HG03575 (cell line): ENCODE measurements around the gene HIPK1.
"Not testable (repeated sequence)": the region's sequence is repeated elsewhere in the genome, so short reads cannot be mapped to it uniquely, and the experiment has no call there.

Source experiments
- ATAC-seq: cut with Tn5 transposase; IDR thresholded peaks from one replicate; pipeline ENCODE4 v1.9.1; 2021; ENCODE audit not compliant: unreplicated experiment, insufficient number of reproducible peaks, low FRiP score; ENCODE audit errors: extremely low read depth

The HIPK1 gene

DNA sequence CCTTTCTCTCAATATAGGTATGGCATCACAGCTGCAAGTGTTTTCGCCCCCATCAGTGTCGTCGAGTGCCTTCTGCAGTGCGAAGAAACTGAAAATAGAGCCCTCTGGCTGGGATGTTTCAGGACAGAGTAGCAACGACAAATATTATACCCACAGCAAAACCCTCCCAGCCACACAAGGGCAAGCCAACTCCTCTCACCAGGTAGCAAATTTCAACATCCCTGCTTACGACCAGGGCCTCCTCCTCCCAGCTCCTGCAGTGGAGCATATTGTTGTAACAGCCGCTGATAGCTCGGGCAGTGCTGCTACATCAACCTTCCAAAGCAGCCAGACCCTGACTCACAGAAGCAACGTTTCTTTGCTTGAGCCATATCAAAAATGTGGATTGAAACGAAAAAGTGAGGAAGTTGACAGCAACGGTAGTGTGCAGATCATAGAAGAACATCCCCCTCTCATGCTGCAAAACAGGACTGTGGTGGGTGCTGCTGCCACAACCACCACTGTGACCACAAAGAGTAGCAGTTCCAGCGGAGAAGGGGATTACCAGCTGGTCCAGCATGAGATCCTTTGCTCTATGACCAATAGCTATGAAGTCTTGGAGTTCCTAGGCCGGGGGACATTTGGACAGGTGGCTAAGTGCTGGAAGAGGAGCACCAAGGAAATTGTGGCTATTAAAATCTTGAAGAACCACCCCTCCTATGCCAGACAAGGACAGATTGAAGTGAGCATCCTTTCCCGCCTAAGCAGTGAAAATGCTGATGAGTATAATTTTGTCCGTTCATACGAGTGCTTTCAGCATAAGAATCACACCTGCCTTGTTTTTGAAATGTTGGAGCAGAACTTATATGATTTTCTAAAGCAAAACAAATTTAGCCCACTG, 11.5 kb downstream of the HIPK1 start:
- ATAC-seq, result no peak

DNA sequence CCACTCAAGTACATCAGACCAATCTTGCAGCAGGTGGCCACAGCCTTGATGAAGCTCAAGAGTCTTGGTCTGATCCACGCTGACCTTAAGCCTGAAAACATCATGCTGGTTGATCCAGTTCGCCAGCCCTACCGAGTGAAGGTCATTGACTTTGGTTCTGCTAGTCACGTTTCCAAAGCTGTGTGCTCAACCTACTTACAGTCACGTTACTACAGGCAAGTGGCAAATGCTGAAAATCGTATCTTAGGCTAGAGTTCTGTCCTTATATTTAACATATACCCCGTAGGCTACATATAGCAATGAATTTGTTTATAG, 12.1 kb downstream of the HIPK1 start:
- no peak for ATAC-seq

DNA sequence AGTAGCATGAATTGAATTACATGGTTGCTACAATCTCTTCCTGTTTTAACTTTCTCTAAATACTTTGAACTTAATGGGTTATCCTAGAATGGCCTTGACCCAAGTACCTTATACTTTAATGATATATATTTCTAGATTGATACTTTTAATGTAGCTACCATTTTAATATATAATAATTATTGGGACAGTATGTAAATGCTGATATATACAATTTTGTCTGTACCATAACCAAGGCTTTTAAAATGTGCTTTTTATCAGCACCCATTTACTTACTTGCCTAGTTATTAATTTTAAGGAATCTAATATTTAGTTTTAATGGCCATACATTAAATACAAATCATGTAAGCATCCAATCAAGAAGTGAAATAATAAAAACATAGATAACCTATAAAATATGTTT, 13.4 kb downstream of the HIPK1 start:
- no peak for ATAC-seq

DNA sequence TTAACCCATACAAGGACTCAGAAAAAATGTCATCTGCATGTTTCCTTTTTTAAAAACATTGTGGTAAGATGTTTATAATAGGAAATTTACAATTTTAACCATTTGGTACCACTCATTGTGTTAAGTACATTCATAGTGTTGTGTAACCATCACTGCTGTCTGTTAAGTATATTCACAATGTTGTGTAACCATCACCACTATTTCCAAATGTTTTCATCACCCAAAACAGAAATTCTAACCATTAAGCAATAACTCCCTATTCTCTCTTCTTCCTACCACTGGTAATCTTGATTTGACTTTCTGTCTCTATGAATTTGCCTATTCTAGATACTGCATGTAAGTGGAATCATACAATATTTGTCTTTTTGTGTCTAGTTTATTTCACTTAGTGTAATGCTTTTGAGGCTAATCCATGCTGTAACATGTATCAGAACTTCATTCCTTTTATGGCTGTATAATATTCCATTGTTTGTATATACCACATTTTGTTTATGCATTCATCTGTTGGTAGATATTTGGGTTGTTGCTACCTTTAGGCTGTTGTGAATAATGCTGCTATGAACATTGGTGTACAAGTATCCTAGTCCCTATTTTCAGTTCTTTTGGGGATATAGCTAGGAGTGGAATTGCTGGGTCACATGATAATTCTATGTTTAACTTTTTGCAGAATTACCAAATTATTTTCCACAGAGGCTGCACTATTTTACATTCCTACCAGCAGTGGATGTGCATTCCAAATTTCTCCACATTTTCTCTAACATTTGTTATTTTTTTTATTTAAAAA, 14.1 kb downstream of the HIPK1 start:
- ATAC-seq, result no peak

DNA sequence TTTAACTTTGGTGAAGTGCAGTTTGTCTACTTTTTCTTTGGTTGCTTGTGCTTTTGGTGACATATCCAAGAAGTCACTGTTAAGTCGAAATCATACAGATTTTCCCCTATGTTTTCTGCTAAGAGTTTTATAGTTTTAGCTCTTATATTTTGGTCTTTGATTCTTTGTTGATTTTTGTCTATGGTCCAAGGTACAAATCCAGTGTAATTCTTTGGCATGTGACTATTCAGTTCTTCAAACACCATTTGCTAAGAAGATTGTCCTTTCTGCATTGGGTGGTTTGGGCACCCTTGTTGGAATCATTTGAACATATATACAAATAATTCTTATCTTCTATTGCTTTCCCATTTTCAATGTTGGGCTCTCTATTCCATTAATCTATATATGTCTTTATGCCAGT, 16.2 kb downstream of the HIPK1 start:
- no peak for ATAC-seq

DNA sequence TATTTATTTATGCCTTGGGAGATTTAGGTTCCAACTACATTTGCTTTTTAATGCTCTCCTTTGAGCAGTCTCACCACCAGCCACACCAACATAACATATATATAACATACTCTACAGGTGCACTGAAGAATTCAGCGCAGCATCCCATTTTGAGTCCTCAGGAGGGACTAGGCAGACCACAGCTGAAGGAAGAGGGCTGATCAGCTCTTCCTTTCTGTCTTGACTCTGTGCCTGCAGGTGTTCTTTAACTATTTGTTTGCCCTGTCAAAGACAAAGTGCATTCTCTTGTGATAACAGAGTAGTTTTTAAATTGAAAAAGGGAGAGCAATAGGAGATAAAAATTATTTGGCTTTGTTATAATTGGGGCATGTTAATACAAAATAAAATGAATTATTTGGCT, 17.0 kb downstream of the HIPK1 start:
- no peak for ATAC-seq

DNA sequence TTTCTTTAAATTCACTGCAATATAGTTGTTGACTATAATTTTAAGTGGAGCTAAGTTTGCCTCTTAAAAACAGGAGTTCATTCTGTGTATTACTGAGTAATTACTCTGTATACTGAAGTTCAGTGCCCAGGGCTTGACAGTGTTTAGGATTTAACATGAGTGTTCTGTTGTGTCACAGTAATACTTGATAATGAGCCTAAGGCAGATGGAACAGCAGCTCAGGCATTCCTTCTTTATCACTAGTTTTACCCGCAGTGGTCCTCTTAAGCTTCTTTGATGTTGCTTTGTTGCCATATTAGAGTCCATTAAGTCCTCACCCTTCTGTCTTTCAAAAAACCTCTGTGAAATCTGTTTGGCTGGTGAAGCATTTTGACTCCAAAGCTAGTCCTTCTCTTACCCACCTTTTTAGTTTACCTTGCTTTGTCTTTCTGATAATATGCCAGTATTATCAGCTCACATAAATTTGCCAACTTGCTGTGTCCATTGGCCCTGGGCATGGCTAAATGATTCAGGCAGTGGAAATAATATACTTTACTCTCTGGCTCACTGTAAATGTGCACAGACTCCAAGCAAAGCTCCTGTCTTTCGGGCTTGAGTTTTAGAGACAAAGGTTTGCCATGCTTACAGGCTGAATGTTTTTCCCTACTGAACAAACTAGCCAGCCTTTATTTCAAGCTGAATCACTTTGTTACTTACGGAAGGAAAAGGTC, 17.7 kb downstream of the HIPK1 start:
- no peak for ATAC-seq

DNA sequence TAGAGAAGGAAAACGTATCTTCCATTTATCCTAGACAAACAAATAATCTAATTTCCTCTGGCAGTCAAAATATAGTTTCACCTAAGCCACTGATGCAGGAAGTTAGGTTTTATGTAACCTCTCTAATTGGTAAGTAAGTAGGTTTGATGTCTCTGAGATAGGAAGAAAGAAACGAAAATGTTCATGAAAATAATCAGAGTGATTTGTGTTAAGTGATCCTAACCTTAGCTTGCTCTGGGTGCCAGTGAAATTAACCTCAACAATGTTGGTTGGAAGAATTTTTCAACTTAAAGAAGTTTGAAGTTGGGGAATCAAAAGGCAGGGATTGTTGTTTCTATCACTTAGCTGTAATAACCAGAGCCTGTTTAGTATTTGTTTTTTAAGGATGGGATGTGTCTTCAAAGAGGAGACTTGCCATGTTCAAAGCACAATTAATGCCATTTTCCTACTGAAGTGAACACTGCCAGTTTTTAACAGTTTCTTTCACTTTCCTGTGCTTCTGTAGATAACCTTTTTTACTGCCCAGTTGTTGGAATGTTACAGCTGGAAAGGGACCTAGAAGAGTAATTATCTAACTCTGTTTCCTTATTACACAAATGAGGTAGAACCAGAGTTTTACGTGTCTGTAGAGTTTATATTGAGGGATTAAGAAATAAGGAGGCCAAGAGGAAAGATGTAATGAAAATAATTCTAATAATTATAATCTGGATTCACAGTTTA, 18.4 kb downstream of the HIPK1 start:
- no peak for ATAC-seq

DNA sequence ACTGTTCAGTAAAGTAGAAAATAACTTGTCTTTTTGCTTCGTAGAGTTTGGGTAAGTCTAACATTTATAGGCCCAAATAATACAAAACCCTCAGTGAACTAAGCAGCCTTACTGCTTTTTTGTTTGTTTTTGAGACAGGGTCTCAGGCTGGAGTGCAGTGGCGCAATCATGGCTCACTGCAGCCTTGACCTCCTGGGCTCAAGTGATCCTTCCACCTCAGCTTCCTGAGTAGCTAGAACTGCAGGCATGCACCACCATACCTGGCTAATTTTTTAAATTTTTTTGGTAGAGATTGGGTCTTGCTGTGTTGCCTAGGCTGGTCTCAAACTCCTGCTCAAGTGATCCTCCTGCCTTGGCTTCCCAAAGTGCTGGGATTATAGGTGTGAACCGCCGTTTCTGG, 19.0 kb downstream of the HIPK1 start:
- not testable (repeated sequence) for ATAC-seq

DNA sequence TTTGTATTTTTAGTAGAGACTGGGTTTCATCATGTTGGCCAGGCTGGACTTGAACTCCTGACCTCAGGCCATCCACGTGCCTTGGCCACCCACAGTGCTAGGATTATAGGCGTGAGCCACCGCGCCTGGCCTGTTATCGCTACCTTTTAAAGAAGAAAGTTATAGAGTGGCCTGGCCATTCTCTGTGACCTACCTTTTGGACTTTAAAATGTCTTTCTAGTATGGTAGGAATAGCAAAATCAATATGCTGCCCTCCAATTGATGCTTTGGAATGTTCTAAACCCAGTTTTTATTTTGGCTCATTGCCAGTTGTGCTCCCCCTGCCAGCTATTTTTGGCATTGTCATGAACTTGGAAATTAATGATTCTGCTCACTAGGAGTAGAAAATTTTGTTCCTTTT, 19.9 kb downstream of the HIPK1 start:
- no peak for ATAC-seq

DNA sequence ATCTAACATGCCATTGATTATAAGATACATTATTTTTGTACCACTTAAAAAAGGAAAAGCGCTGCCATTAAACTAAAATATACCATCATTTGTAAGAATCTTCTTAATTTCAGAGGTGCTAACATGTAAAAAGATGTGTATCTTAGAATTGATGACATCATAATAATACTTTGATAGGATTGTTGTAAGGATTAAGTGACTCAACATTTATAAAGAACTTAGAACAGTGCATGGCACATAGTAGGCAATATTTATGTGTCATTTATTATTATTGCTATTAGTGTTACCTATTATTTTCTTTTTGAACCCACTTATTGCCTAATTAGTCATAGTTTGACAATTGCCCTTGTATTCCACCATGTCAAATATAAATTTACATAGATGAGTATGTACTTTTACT, 21.8 kb downstream of the HIPK1 start:
- ATAC-seq, result no peak

DNA sequence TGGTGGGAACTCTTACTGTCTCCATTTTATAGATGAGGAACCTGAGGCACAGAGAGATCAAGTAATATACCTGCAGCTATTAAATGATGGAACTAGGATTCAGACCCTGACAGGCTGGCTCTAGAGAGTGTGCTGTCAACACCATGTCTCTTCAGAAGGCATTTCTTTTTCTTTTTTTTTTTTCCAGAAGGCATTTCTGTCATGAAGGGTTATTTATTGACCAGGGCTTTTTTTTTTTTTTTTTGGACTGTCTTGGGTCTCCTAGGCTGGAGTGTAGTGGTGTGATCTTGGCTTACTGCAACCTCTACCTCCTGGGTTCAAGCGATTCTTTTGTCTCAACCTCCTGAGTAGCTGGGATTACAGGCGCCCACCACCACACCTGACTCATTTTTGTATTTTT, 22.6 kb downstream of the HIPK1 start:
- no peak for ATAC-seq

DNA sequence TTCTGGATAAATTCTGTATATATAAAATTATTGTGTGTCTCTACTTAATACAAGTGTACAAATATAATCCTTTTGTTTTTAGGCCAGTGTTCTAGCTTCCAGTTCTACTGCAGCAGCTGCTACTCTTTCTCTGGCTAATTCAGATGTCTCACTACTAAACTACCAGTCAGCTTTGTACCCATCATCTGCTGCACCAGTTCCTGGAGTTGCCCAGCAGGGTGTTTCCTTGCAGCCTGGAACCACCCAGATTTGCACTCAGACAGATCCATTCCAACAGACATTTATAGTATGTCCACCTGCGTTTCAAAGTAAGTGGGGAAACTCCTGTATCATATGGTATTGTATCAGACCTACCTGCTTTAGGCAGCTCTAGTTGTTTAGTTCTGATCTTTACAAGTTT, 28.9 kb downstream of the HIPK1 start:
- ATAC-seq, result no peak

DNA sequence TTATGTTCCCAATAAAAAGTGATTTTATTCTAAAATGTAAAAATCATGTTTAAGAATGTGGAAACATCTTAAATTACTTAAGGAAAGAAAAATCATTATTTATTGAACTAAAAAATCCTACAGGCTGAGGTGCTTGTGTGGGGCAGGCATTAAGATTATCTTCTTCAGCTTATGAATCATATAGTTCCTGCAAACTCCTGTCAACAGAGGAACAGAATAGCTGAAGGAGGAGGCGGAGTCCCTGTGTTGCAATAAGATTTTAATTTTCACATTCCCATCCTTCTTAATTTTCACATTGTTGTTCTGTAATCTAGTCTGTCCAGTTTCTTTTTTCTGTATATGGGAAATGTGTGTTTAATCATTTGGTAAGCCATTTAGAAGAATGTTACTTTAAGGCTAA, 29.6 kb downstream of the HIPK1 start:
- no peak for ATAC-seq

DNA sequence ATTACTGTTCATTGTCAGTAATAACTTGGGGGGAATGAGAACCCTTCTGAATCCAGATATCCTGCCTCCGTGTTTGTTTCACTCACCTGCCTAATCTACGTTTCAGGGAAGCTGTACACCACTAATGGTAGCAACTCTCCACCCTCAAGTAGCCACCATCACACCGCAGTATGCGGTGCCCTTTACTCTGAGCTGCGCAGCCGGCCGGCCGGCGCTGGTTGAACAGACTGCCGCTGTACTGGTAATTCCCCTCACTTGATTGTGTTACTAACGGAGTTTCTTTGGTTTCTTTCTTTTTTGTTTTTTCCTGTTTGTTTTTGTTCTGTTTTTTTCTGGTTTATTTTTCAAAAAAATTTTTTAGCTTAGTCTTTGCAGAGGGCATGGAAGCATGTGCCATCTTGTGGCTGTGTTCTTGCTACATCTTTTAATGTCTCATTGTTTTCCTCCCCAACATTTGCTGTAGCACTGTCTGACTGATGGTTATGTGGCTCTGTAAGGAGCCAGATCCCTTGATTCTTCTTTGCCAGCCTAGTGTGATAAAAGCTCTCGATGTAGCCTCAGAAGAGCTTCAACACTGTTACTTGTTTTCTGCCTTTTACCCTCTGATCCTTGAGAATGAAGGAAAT, 34.3 kb downstream of the HIPK1 start:
- ATAC-seq, result no peak

DNA sequence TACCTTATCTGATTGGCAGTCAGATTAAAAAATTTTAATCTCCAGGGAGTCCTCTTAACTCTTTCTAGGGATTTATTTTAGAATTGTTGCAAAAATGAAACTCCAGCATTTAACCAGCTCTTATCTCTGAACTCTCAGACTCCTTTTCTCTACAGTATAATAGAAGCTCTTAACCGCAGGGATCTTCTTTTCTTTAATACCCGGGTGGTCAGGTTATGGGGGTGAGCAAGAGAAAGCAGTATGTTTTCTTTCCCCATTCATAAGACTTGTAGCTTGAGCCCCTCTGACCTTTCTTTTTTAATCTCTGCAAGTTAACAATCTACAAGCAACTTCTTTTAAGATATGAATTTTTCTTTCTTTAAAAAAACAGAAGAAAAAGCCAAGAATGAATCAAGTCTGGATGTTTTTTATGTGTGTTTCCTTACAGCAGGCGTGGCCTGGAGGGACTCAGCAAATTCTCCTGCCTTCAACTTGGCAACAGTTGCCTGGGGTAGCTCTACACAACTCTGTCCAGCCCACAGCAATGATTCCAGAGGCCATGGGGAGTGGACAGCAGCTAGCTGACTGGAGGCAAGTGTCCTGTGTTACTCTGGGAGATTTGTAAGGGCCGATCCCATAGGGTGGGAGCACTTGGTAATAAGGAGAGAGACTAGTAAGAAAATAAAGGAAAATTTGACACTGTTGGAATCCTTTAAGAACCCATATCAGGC, 36.7 kb downstream of the HIPK1 start:
- ATAC-seq, result no peak

DNA sequence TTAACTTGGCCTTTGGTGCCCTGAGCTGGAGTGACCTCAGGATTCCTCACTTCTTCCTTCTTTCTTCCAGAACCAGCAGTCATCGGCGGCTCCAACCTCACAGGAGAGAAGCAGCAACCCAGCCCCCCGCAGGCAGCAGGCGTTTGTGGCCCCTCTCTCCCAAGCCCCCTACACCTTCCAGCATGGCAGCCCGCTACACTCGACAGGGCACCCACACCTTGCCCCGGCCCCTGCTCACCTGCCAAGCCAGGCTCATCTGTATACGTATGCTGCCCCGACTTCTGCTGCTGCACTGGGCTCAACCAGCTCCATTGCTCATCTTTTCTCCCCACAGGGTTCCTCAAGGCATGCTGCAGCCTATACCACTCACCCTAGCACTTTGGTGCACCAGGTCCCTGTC, 43.8 kb downstream of the HIPK1 start:
- ATAC-seq, result no peak

DNA sequence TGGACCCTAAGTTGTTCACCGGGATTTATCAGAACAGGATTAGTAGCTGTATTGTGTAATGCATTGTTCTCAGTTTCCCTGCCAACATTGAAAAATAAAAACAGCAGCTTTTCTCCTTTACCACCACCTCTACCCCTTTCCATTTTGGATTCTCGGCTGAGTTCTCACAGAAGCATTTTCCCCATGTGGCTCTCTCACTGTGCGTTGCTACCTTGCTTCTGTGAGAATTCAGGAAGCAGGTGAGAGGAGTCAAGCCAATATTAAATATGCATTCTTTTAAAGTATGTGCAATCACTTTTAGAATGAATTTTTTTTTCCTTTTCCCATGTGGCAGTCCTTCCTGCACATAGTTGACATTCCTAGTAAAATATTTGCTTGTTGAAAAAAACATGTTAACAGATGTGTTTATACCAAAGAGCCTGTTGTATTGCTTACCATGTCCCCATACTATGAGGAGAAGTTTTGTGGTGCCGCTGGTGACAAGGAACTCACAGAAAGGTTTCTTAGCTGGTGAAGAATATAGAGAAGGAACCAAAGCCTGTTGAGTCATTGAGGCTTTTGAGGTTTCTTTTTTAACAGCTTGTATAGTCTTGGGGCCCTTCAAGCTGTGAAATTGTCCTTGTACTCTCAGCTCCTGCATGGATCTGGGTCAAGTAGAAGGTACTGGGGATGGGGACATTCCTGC, 46.2 kb downstream of the HIPK1 start:
- ATAC-seq, result no peak
